Kidney epithelial cell (primary cell): ENCODE measurements around the gene POLE. TPM values are rescaled to one million over a fixed set of nuclear protein-coding genes. Genes with fewer than 3 reads are reported as not detected.

ENCODE experiments used
- DNase-seq: peaks from one replicate; pipeline ENCODE4 v3.0.0-alpha.2; 2010; ENCODE audit warnings: low read depth
- H3K27me3 ChIP-seq: 2 replicates; pipeline ENCODE4 v1.6.0; 2011; ENCODE audit warnings: low read length; ENCODE audit not compliant: control insufficient read depth, insufficient read depth
- H3K36me3 ChIP-seq: 2 replicates; pipeline ENCODE4 v1.5.1; 2011; ENCODE audit warnings: low read length; ENCODE audit not compliant: control insufficient read depth, insufficient read depth
- H3K4me3 ChIP-seq: 2 replicates; pipeline ENCODE4 v1.5.1; 2011; ENCODE audit warnings: low read depth, mild to moderate bottlenecking, control low read depth, low read length
- CTCF ChIP-seq: IDR thresholded peaks from 2 replicates; pipeline ENCODE4 v1.5.1; 2011; ENCODE audit warnings: mild to moderate bottlenecking, moderate library complexity, low read length, control low read depth, inconsistent platforms; ENCODE audit not compliant: insufficient read depth, poor library complexity, severe bottlenecking
- total RNA-seq: library from RNA; depleted of rRNA; stranded (reverse); fragments of >200 nt; gene quantifications from 2 replicates; pipeline ENCODE4 v1.2.3, GENCODE V29; 2015

Gene POLE
- total RNA-seq, 1 donor from 2014 or later = 15.1 TPM

GRCh38 chr12:132581348-132582057, 105.6 kb downstream of the POLE start:
- DNase-seq = no peak
- peaks cover 26% of the 10 kb centered on the region for H3K27me3 ChIP-seq
- TF ChIP-seq CTCF = no peak
- H3K36me3 ChIP-seq = peaks cover 2% of the 10 kb centered on the region
- no peak overlapping the region for H3K4me3 ChIP-seq

GRCh38 chr12:132580701-132581292, 106.3 kb downstream of the POLE start:
- Histone ChIP-seq H3K36me3 (peaks cover 2% of the 10 kb centered on the region), H3K27me3 (peaks cover 26% of the 10 kb centered on the region), H3K4me3 (no peak overlapping the region)
- TF ChIP-seq CTCF = no peak
- DNase-seq = no peak

GRCh38 chr12:132579744-132580143, 107.4 kb downstream of the POLE start:
- Histone ChIP-seq H3K36me3 (peaks cover 2% of the 10 kb centered on the region), H3K27me3 (peaks cover 20% of the 10 kb centered on the region), H3K4me3 (no peak overlapping the region)
- no peak for TF ChIP-seq CTCF
- no peak for DNase-seq

- DNase-seq = no peak
- Histone ChIP-seq H3K36me3 (peaks cover 2% of the 10 kb centered on the region), H3K4me3 (no peak overlapping the region), H3K27me3 (peaks cover 20% of the 10 kb centered on the region)
- TF ChIP-seq CTCF = no peak
These were observed 108.3 kb downstream of the POLE start for GRCh38 chr12:132578826-132579225.

GRCh38 chr12:132578118-132578517, 109.0 kb downstream of the POLE start:
- TF ChIP-seq CTCF = no peak
- no peak for DNase-seq
- Histone ChIP-seq H3K4me3 (no peak overlapping the region), H3K27me3 (peaks cover 17% of the 10 kb centered on the region), H3K36me3 (peaks cover 2% of the 10 kb centered on the region)
